Epithelial cell of proximal tubule (primary cell): ENCODE results near the gene KRT26. TPM values are rescaled to one million over a fixed set of nuclear protein-coding genes. Genes with fewer than 3 reads are reported as not detected.

Experiments
- DNase-seq: peaks from one replicate; pipeline ENCODE4 v3.0.0-alpha.2; 2011; ENCODE audit warnings: low read depth
- H3K4me3 ChIP-seq: 2 replicates; pipeline ENCODE4 v1.5.1; 2011; ENCODE audit warnings: low read depth, mild to moderate bottlenecking, low read length
- total RNA-seq: library from RNA; depleted of rRNA; stranded (reverse); fragments of >200 nt; gene quantifications from 2 replicates; pipeline ENCODE4 v1.2.3, GENCODE V29; 2015
- TF ChIP-seq, protein P1 (sequence below): conservative IDR thresholded peaks from 2 replicates; pipeline ENCODE4 v1.5.1; 2012; ENCODE audit warnings: low read depth, mild to moderate bottlenecking, low read length

Gene KRT26
- total RNA-seq, 1 donor from 2014 or later, result not detected

DNA sequence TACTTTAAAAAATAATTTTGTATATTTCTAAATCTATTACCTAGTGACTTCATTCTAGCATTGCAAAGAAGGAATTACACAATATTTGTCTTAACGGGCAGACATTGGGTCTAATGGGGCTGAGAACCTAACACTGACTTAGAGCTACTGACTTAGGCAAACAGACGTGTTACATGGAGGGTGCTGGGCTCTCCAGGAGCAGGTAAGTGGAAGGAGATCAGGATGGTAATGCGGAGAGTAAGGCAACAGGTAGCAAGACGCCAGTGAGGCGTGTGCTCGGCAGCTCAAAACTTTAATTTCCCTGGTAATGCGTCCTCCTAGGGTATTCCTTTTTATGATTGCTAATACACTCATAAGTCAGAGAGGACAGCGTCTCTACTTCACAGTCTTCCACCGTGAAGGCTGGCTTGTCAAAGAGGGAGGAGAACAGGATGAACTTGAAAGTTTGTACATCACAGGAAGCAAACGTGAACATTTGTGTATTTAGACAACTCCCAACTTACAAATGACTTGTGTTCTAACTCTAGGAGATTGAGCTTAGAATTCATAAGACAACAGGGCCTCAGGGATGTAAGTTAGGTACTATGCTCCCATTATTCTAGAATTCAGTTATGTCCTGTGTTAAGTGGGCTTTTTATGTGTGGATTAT is 23.1 kb upstream of the KRT26 start:
- TF ChIP-seq, protein P1, sequence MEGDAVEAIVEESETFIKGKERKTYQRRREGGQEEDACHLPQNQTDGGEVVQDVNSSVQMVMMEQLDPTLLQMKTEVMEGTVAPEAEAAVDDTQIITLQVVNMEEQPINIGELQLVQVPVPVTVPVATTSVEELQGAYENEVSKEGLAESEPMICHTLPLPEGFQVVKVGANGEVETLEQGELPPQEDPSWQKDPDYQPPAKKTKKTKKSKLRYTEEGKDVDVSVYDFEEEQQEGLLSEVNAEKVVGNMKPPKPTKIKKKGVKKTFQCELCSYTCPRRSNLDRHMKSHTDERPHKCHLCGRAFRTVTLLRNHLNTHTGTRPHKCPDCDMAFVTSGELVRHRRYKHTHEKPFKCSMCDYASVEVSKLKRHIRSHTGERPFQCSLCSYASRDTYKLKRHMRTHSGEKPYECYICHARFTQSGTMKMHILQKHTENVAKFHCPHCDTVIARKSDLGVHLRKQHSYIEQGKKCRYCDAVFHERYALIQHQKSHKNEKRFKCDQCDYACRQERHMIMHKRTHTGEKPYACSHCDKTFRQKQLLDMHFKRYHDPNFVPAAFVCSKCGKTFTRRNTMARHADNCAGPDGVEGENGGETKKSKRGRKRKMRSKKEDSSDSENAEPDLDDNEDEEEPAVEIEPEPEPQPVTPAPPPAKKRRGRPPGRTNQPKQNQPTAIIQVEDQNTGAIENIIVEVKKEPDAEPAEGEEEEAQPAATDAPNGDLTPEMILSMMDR, result no peak
- DNase-seq, result no peak
- no peak overlapping the region for H3K4me3 ChIP-seq

GRCh38 chr17:40794466-40794865 is 22.5 kb upstream of the KRT26 start:
- no peak for DNase-seq

DNA sequence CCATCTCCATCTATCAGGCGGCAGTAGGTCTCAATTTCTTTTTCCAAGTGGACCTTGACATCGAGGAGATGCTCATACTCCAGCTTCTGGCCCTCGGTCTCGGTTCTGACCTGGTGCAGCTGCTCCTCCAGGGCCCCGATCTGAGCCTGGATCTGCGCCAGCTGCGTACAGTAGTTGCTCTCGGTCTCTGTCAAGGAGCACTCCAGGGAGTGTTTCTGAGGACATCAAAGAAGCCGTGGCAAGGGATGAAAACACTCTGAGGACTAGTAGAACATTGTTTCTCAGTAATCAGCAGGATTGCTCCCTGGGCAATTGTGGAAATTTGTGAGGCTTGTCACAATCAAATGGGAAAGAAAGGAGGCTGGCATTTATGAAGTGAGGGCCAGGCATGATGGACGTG is 21.8 kb upstream of the KRT26 start:
- H3K4me3 ChIP-seq, result no peak overlapping the region
- TF ChIP-seq, protein P1, result no peak
- no peak for DNase-seq

More at GRCh38 chr17:40794466-40794865, 22.5 kb upstream of the KRT26 start:
- TF ChIP-seq, protein P1, result no peak
- H3K4me3 ChIP-seq, result no peak overlapping the region

DNA sequence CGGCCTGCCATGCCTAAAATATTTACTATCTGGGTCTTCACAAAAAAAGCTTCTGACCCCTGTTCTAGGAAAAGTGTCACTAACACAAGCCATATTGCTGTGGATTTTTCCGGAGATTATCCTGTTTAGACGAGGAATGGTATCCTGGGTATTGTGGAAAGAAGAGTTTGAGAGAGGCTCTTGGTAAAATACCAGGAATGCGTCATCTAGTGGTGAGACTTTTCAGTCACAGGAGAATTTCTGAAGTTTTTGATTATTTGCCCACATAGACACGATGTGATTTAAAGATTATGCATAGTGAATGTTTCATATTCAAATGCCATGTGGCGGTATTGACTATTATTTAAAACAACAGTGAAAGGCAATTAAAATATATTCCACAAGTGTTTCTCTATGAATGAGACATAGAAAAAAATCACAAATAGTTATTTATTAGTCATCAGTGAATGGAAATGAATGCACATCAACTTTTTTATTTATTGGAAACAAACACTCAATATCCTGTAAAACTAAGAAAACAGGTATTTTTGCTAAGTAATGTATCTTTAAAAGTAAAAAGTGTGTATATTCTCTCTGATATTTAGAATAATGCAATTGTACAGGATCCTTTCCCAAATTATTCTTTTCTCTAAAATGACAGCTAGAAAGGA is 19.9 kb upstream of the KRT26 start:
- DNase-seq, result no peak
- TF ChIP-seq, protein P1, result peak; percentile 88

GRCh38 chr17:40791111-40791510 is 19.1 kb upstream of the KRT26 start:
- DNase-seq, result no peak
- TF ChIP-seq, protein P1, result no peak
- H3K4me3 ChIP-seq, result no peak overlapping the region

More for the DNA sequence above, 19.9 kb upstream of the KRT26 start:
- no peak overlapping the region for H3K4me3 ChIP-seq

DNA sequence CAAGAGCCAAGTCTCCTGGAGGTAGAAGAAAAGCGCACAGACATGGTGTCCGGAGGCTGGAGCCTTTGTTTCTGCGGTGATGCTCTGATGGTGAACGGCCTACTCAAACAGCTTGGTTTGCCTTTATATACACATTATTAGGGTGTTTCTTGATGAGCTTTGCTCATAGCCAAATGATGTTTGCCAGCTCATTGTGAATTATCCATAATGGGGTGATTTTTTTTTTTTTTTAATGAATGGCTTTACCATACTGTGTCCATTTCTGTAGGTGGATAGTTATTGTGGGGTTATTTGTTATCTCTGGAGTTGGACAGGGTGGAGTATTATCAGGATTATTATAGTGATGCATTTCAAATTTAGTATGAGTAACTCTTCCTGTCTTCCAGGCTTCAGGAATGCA is 10.4 kb upstream of the KRT26 start, which contains the start of gene KRT27:
TSS of gene KRT27 (minus strand) at position 101 of the 400 bp plus-strand sequence. CDS start at position 44, 57 bp downstream.
- TF ChIP-seq, protein P1, result no peak
- H3K4me3 ChIP-seq, result no peak within 1 kb of the TSS
- no peak for DNase-seq
